ENCODE data around the gene GEMIN5. TPM values are rescaled to one million over a fixed set of nuclear protein-coding genes. Genes with fewer than 3 reads are reported as not detected.

Gene GEMIN5
- polyA plus RNA-seq, 1 of the 3 experiments (the other 2 are of a cell fraction), result 6.6 TPM

GRCh38 chr5:154962494-154962893, 24.5 kb upstream of the GEMIN5 start:
- H3K4me1 ChIP-seq (ENCODE audit: control insufficient read depth in 1 of 2, insufficient read depth in 2 of 2, low read depth in 1 of 2, low read length in 1 of 2), result peaks cover 0 to 4% of the 10 kb centered on the region in 2 experiments; a peak in 1 of 4 replicates
- no peak overlapping the region for H2AFZ ChIP-seq (ENCODE audit: low read depth)
- H3K4me3 ChIP-seq (ENCODE audit: low read depth in 2 of 2, low read length in 1 of 2), result no peak overlapping the region
- H3K79me2 ChIP-seq (ENCODE audit: insufficient read depth), result no peaks in the 10 kb centered on the region
- TF ChIP-seq RCOR1 (IDR thresholded peaks at IDR 0.05; ENCODE audit: low read length), result no peak
- no peak for TF ChIP-seq CTCF (IDR thresholded peaks at IDR 0.05)
- TF ChIP-seq FOSL2 (IDR thresholded peaks at IDR 0.05; ENCODE audit: borderline replicate concordance, low read depth), result peak; percentile 32; the same call in 1 of the 2 replicates
- TF ChIP-seq PBX3 (IDR thresholded peaks at IDR 0.05), result no peak
- no peak for TF ChIP-seq GATA2 (CRISPR knock-in tag; IDR thresholded peaks at IDR 0.05)
- TF ChIP-seq ZBTB33 (IDR thresholded peaks at IDR 0.05; ENCODE audit: borderline replicate concordance, low read depth), result no peak
- no peak overlapping the region for H3K9ac ChIP-seq
- no peaks in the 10 kb centered on the region for H3K9me2 ChIP-seq
- CTCF ChIA-PET, result interaction anchor here (0.6 kb wide), 1 partner anchor 10 kb away, joined by 3 read pairs; no protein-coding TSS in a partner anchor
- H3K9me3 ChIP-seq, result no peaks in the 10 kb centered on the region
- no peak for DNase-seq
- WGBS (ENCODE audit: low lambda C conversion rate), result 93% methylated on average over 1 of the region's 1 CpG
- H3F3A ChIP-seq (replicated peaks; ENCODE audit: insufficient read depth), result no peaks in the 10 kb centered on the region
- H3K4me2 ChIP-seq, result no peak overlapping the region
- no peak overlapping the region for H3K27ac ChIP-seq (ENCODE audit: low read depth in 2 of 2, low read length in 1 of 2)
- no peaks in the 10 kb centered on the region for H3K27me3 ChIP-seq (ENCODE audit: insufficient read depth)
- H3K36me3 ChIP-seq (replicated peaks in 1 of 2; ENCODE audit: control insufficient read depth in 1 of 2, insufficient read depth in 2 of 2, low read length in 1 of 2), result peaks cover 39 to 43% of the 10 kb centered on the region in 2 experiments
- POLR2A ChIA-PET, result no interaction called here
- no peaks in the 10 kb centered on the region for H4K20me1 ChIP-seq (ENCODE audit: insufficient read depth)

- Histone ChIP-seq H3K27me3 (ENCODE audit: insufficient read depth) (no peaks in the 10 kb centered on the region), H3K79me2 (ENCODE audit: insufficient read depth) (0 out of 2 replicates have a peak, but pooled peaks cover 11% of the 10 kb centered on the region), H3K4me2 (no peak overlapping the region), H3K27ac (ENCODE audit: low read depth in 2 of 2, low read length in 1 of 2) (no peak overlapping the region), H3F3A (replicated peaks; ENCODE audit: insufficient read depth) (no peaks in the 10 kb centered on the region), H3K36me3 (replicated peaks in 1 of 2; ENCODE audit: control insufficient read depth in 1 of 2, insufficient read depth in 2 of 2, low read length in 1 of 2) (peaks cover 29 to 41% of the 10 kb centered on the region in 2 experiments), H3K9me2 (no peaks in the 10 kb centered on the region), H4K20me1 (ENCODE audit: insufficient read depth) (no peaks in the 10 kb centered on the region), H3K9me3 (no peaks in the 10 kb centered on the region), H2AFZ (ENCODE audit: low read depth) (no peak overlapping the region), H3K4me3 (ENCODE audit: low read depth in 2 of 2, low read length in 1 of 2) (no peak overlapping the region), H3K9ac (no peak overlapping the region), H3K4me1 (ENCODE audit: control insufficient read depth in 1 of 2, insufficient read depth in 2 of 2, low read depth in 1 of 2, low read length in 1 of 2) (no peaks in the 10 kb centered on the region)
- no peak for DNase-seq
- ChIA-PET CTCF (interaction anchor here (1.6 to 1.8 kb wide), 2 partner anchors 10 to 11 kb away, joined by 5 to 6 read pairs; no protein-coding TSS in a partner anchor), POLR2A (no interaction called here)
- TF ChIP-seq RAD21 (IDR thresholded peaks at IDR 0.05; ENCODE audit: low read length) (no peak), FOXJ3 (CRISPR knock-in tag; IDR thresholded peaks at IDR 0.05) (no peak), EZH2phosphoT487 (IDR thresholded peaks at IDR 0.05; ENCODE audit: borderline replicate concordance, low read depth) (no peak), GATA2 (CRISPR knock-in tag; IDR thresholded peaks at IDR 0.05) (no peak), TAF1 (IDR thresholded peaks at IDR 0.05; ENCODE audit: borderline replicate concordance, low read depth, low read length) (no peak), SMC3 (IDR thresholded peaks at IDR 0.05; ENCODE audit: low read depth, low read length) (no peak), PBX3 (IDR thresholded peaks at IDR 0.05) (no peak), MXI1 (IDR thresholded peaks at IDR 0.05; ENCODE audit: low read depth, low read length) (no peak), JUND (IDR thresholded peaks at IDR 0.05) (no peak), ZBTB33 (IDR thresholded peaks at IDR 0.05; ENCODE audit: borderline replicate concordance, low read depth) (no peak), RFX5 (IDR thresholded peaks at IDR 0.05; ENCODE audit: low read length) (no peak), TEAD4 (IDR thresholded peaks at IDR 0.05; ENCODE audit: borderline replicate concordance, insufficient read depth) (no peak), RCOR1 (IDR thresholded peaks at IDR 0.05; ENCODE audit: low read length) (no peak), SIN3A (IDR thresholded peaks at IDR 0.05; ENCODE audit: borderline replicate concordance, low read depth, low read length) (no peak), POLR2AphosphoS5 (IDR thresholded peaks at IDR 0.05; ENCODE audit: low read depth, low read length) (no peak)
Observed at GRCh38 chr5:154956712-154957111, 18.7 kb upstream of the GEMIN5 start.
